Measurements from ENCODE around the gene INHBB. TPM values are rescaled to one million over a fixed set of nuclear protein-coding genes. Genes with fewer than 3 reads are reported as not detected.

The INHBB gene
- total RNA-seq, 4 donors from 2014 or later: 12.3 to 27.5 (median 23.6) TPM

DNA sequence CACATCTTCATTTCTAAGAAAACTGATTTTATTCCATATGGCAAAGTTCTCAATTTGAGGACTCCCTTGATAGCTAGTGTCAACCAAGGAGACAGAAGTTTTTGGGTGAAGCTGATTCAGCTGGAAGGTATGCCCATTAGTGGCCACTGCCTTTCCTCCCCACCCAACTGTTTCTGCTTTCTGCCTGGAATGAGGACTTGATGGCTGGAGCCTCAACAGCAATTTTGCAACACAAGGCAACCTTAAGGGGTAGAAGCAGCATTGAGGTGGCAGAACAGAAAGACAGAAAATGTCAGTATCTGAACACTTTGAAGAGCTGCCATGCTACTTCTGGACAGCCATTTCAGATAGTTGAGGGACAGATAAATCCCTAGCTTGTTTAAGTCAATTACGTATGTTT is 47.0 kb downstream of the INHBB start:
- TF ChIP-seq POLR2A (IDR thresholded peaks at IDR 0.05) (no peak), CTCF (IDR thresholded peaks at IDR 0.05) (no peak)
- no peak for DNase-seq
- no peaks in the 10 kb centered on the region for H3K27me3 ChIP-seq
- H3K27ac ChIP-seq: no peak overlapping the region
- 97% methylated on average over 1 of the region's 1 CpG for WGBS, 2 donors
- no peak overlapping the region for H3K4me3 ChIP-seq (replicated peaks in 1 of 3)
- intact Hi-C loops (cut with DNase I): no loop called here
- H3K9me3 ChIP-seq: no peaks in the 10 kb centered on the region
- no peaks in the 10 kb centered on the region for H3K36me3 ChIP-seq
- peaks cover 16 to 30% of the 10 kb centered on the region in 2 donors for H3K4me1 ChIP-seq

DNA sequence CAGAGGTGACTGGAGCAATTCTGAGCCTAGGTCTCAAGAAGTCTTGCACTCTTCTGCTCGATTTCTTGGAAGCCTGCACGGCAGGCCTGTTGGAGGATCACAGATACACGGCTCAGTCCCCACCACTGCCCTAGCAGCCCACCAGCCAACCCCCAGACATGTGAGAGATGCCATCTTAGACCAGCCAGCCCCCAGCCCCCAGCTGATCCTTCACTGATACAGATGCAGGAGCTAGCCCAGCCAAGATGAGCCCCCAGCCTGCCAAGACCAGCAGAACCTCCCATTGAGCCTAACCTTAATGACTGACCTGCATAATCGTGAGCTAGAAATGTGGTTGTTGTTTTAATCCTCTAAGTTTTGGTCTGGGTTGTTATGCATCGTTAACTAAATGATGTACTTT is 47.5 kb downstream of the INHBB start:
- DNase-seq: no peak

GRCh38 chr2:120394764-120395163 is 48.8 kb downstream of the INHBB start:
- intact Hi-C loops (cut with DNase I): no loop called here
- Histone ChIP-seq H3K4me3 (replicated peaks in 1 of 3) (no peak overlapping the region), H3K27me3 (no peaks in the 10 kb centered on the region), H3K27ac (no peak overlapping the region), H3K36me3 (no peaks in the 10 kb centered on the region), H3K4me1 (peaks cover 35 to 48% of the 10 kb centered on the region in 2 donors), H3K9me3 (no peaks in the 10 kb centered on the region)
- DNase-seq: no peak
- WGBS, 2 donors: 92 to 97% methylated on average over 7 to 8 of the region's 8 CpGs
- TF ChIP-seq CTCF (IDR thresholded peaks at IDR 0.05): no peak
- no peak for TF ChIP-seq POLR2A (IDR thresholded peaks at IDR 0.05)

More for the DNA sequence above, 47.5 kb downstream of the INHBB start:
- intact Hi-C loops (cut with DNase I): no loop called here
- no peak for TF ChIP-seq CTCF (IDR thresholded peaks at IDR 0.05)
- TF ChIP-seq POLR2A (IDR thresholded peaks at IDR 0.05): no peak
- Histone ChIP-seq H3K9me3 (no peaks in the 10 kb centered on the region), H3K4me3 (replicated peaks in 1 of 3) (no peak overlapping the region), H3K4me1 (peaks cover 22 to 35% of the 10 kb centered on the region in 2 donors), H3K27ac (no peak overlapping the region), H3K27me3 (no peaks in the 10 kb centered on the region), H3K36me3 (no peaks in the 10 kb centered on the region)
- 84 to 88% methylated on average over 5 of the region's 5 CpGs for WGBS, 2 donors

GRCh38 chr2:120395221-120396012 is 49.5 kb downstream of the INHBB start:
- TF ChIP-seq POLR2A (IDR thresholded peaks at IDR 0.05) (no peak), CTCF (IDR thresholded peaks at IDR 0.05) (no peak)
- H3K9me3 ChIP-seq: no peaks in the 10 kb centered on the region
- H3K4me1 ChIP-seq: peaks cover 40 to 51% of the 10 kb centered on the region in 2 donors
- 72% methylated on average over 21 of the region's 21 CpGs for WGBS, 2 donors
- intact Hi-C loops (cut with DNase I): no loop called here
- no peak overlapping the region for H3K4me3 ChIP-seq (replicated peaks in 1 of 3)
- H3K27ac ChIP-seq: peak overlapping the region; percentile 44 to 53 (median 47)
- no peaks in the 10 kb centered on the region for H3K36me3 ChIP-seq
- H3K27me3 ChIP-seq: no peaks in the 10 kb centered on the region
- DNase-seq: no peak

Measured in thyroid gland (tissue), 4 donors.